AG04450 (cell line): ENCODE measurements around the gene EXOC8. TPM values are rescaled to one million over a fixed set of nuclear protein-coding genes. Genes with fewer than 3 reads are reported as not detected.

Experiments used
- CTCF ChIA-PET: fragments of 300-600, 350-600 bp; formaldehyde crosslinking; extraction: SDS; loops from one replicate; lab custom pipeline; 2022; ENCODE audit warnings: antibody characterized with exemption, inconsistent platforms; lab: Charles Lee
- POLR2A ChIA-PET: fragments of 350-600 bp; formaldehyde crosslinking; extraction: SDS; loops from one replicate; lab custom pipeline; 2021; ENCODE audit warnings: antibody characterized with exemption, inconsistent platforms; lab: Yijun Ruan, JAX
- DNase-seq: peaks from one replicate; pipeline ENCODE4 v3.0.0-alpha.2; 2011; ENCODE audit warnings: low read depth, low spot score
- H3K27ac ChIP-seq: one replicate; pipeline ENCODE4 v1.5.1; 2012; ENCODE audit warnings: low read depth, low read length, control low read depth
- H3K27me3 ChIP-seq: one replicate; pipeline ENCODE4 v1.6.0; 2012; ENCODE audit warnings: low read length; ENCODE audit not compliant: control insufficient read depth, insufficient read depth
- H3K4me3 ChIP-seq: 2 replicates; pipeline ENCODE4 v1.5.1; 2011; ENCODE audit warnings: mild to moderate bottlenecking, low read depth, low read length, control low read depth
- H3K9me3 ChIP-seq: 2 replicates; pipeline ENCODE4 v1.5.1; 2012; ENCODE audit warnings: low read length; ENCODE audit not compliant: control insufficient read depth, insufficient read depth
- polyA plus RNA-seq: library from polyadenylated mRNA; depleted of rRNA; stranded (reverse); fragments of >200 nt; gene quantifications from 2 replicates; pipeline ENCODE4 v1.2.3, GENCODE V29; 2011; rRNA removed
- TF ChIP-seq, protein P1 (sequence below): IDR thresholded peaks from 2 replicates; pipeline ENCODE4 v1.5.1; 2011; ENCODE audit warnings: low read depth, low read length, control low read depth, inconsistent platforms

EXOC8 gene
- polyA plus RNA-seq, 1 experiment: 5.0 TPM

DNA sequence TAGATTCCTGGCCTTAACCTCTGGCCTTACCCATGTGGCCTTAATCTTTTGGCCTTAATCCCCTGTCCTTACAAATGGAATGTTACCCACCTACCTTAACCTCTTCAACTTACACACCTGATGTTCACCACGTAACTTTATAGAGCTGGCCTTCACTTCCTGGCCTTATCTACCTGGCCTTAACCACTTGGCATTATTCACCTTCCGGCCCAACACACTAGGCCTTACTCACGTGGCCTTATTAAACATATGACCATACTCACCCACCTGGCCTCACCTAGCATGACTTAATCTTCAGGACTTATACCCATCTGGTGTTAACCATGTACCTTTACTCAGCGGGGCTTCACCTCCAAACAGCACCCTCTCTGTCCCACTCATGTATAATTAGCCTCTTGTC lies 41.7 kb downstream of the EXOC8 start:
- CTCF ChIA-PET: no interaction called here
- TF ChIP-seq, protein P1, sequence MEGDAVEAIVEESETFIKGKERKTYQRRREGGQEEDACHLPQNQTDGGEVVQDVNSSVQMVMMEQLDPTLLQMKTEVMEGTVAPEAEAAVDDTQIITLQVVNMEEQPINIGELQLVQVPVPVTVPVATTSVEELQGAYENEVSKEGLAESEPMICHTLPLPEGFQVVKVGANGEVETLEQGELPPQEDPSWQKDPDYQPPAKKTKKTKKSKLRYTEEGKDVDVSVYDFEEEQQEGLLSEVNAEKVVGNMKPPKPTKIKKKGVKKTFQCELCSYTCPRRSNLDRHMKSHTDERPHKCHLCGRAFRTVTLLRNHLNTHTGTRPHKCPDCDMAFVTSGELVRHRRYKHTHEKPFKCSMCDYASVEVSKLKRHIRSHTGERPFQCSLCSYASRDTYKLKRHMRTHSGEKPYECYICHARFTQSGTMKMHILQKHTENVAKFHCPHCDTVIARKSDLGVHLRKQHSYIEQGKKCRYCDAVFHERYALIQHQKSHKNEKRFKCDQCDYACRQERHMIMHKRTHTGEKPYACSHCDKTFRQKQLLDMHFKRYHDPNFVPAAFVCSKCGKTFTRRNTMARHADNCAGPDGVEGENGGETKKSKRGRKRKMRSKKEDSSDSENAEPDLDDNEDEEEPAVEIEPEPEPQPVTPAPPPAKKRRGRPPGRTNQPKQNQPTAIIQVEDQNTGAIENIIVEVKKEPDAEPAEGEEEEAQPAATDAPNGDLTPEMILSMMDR: no peak
- H3K4me3 ChIP-seq: no peak overlapping the region
- POLR2A ChIA-PET: no interaction called here
- no peaks in the 10 kb centered on the region for H3K9me3 ChIP-seq
- H3K27me3 ChIP-seq: no peaks in the 10 kb centered on the region
- no peak overlapping the region for H3K27ac ChIP-seq
- DNase-seq: no peak

DNA sequence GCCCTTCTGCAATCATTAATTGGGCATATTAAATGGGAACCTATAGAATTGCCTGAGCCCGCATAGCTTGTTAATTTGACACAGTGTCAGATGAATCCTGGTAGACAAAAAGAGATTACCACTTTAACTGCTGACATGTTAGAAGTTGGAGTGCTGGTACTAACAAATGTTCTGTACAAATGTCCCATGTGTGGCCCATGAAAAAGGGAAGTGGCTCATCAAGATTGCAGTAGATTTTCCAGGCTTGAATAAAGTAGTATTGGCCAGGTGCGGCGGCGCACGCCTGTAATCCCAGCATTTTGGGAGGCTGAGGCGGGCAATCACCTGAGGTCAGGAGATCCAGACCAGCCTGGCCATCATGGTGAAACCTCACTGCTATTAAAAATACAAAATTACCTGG lies 51.0 kb downstream of the EXOC8 start:
- no peaks in the 10 kb centered on the region for H3K27me3 ChIP-seq
- TF ChIP-seq, protein P1: no peak
- H3K27ac ChIP-seq: no peak overlapping the region
- no peak for DNase-seq
- ChIA-PET POLR2A (no interaction called here), CTCF (no interaction called here)
- H3K4me3 ChIP-seq: no peak overlapping the region
- no peaks in the 10 kb centered on the region; the same call in 1 of the 2 replicates for H3K9me3 ChIP-seq

DNA sequence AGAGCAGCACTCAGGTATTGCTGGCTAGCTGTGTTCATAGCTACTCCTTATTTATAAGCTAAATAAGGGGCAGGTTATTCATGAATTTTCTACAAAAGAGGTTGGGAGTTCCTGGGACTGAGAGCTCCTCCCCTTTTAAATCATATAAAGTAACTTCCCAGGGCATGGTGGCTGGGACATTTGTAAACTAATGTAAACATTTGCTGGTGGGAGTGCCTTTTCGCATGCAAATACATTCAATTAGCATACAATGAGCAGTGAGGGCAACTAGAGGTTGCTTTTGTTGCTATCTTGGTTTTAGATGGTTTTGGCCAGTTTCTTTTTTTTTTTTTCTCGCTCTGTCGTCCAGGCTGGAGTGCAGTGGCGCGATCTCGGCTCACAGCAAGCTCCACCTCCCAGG lies 53.2 kb downstream of the EXOC8 start:
- H3K27me3 ChIP-seq: no peaks in the 10 kb centered on the region
- POLR2A ChIA-PET: interaction anchor here (1.0 kb wide), 1 partner anchor 9 kb away, joined by 3 read pairs; no protein-coding TSS in a partner anchor
- H3K27ac ChIP-seq: no peak overlapping the region
- CTCF ChIA-PET: interaction anchor here (0.9 kb wide), 1 partner anchor 9 kb away, joined by 4 read pairs; no protein-coding TSS in a partner anchor
- TF ChIP-seq, protein P1: no peak
- H3K9me3 ChIP-seq: no peaks in the 10 kb centered on the region; the same call in 1 of the 2 replicates
- no peak for DNase-seq
- no peak overlapping the region for H3K4me3 ChIP-seq

Other genes with a start within 250 kb of the EXOC8 start
- gene TRIM67, start 175.8 kb downstream of the EXOC8 start, polyA plus RNA-seq: not detected in 2 replicates
- gene GNPAT, start 96.6 kb downstream of the EXOC8 start, polyA plus RNA-seq: 41.2 and 56.1 TPM in 2 replicates
- gene SPRTN, start 441 bp upstream of the EXOC8 start, polyA plus RNA-seq: 10.5 and 12.6 TPM in 2 replicates
- 31.9 and 48.2 TPM in 2 replicates for gene EGLN1, start 84.4 kb upstream of the EXOC8 start, polyA plus RNA-seq
- gene TSNAX, start 190.8 kb upstream of the EXOC8 start, polyA plus RNA-seq: 33.0 and 35.6 TPM in 2 replicates